Large intestine (tissue), 12 donors: Measurements from ENCODE around the gene ATP11B. TPM values are rescaled to one million over a fixed set of nuclear protein-coding genes. Genes with fewer than 3 reads are reported as not detected.

Experiments used
- DNase-seq, 2 donors: peaks; one replicate each; pipeline versions ENCODE4 v3.0.0 to v3.0.0-alpha.2; 2013
- H3K27ac ChIP-seq: one replicate; pipeline ENCODE4 v1.5.1; 2013; ENCODE audit warnings: low read length
- H3K27me3 ChIP-seq: 2 replicates; pipeline ENCODE4 v1.6.1; 2013; ENCODE audit warnings: low read length; ENCODE audit not compliant: control insufficient read depth, insufficient read depth
- H3K36me3 ChIP-seq: 2 replicates; pipeline ENCODE4 v1.6.1; 2013; ENCODE audit warnings: low read length; ENCODE audit not compliant: control insufficient read depth, insufficient read depth
- H3K4me1 ChIP-seq: one replicate; pipeline ENCODE4 v1.6.1; 2013; ENCODE audit warnings: low read length; ENCODE audit not compliant: control insufficient read depth, insufficient read depth
- H3K4me3 ChIP-seq: one replicate; pipeline ENCODE4 v1.5.1; 2013; ENCODE audit warnings: low read length
- H3K9me3 ChIP-seq: one replicate; pipeline ENCODE4 v1.6.1; 2013; ENCODE audit warnings: mild to moderate bottlenecking, low read depth, low read length, moderate library complexity; ENCODE audit not compliant: control insufficient read depth
- WGBS: methylation state at CpG from one replicate; pipeline ENCODE4 v1.1.5; 2013; ENCODE audit warnings: low lambda C conversion rate; ENCODE audit not compliant: insufficient coverage; 5-methylcytosine and 5-hydroxymethylcytosine counted together
- long read RNA-seq, 11 donors: transcript quantifications; one replicate each; lab custom pipeline, GENCODE V29; 2026
- polyA plus RNA-seq: library from polyadenylated mRNA; unstranded; fragments of 120-200 nt; gene quantifications from one replicate; pipeline ENCODE4 v1.2.1, GENCODE V29; 2013

Gene ATP11B
- 48.5 TPM for polyA plus RNA-seq
- long read RNA-seq, donor 1, full-length matches to known transcripts = 1 of 1 reads
- long read RNA-seq, donor 1, partial matches to known transcripts = 0 of 1 reads
- long read RNA-seq, donor 1, other reads (novel, unspliced or antisense) = 0 of 1 reads
- long read RNA-seq, donor 2, partial matches to known transcripts = 0 of 1 reads
- long read RNA-seq, donor 2, other reads (novel, unspliced or antisense) = 0 of 1 reads
- long read RNA-seq, donor 3 = 0 reads
- long read RNA-seq, donor 4 = 0 reads
- long read RNA-seq, donor 5, full-length matches to known transcripts = 1 of 1 reads
- long read RNA-seq, donor 5, partial matches to known transcripts = 0 of 1 reads
- long read RNA-seq, donor 5, other reads (novel, unspliced or antisense) = 0 of 1 reads
- long read RNA-seq, donor 6, full-length matches to known transcripts = 4 of 4 reads
- long read RNA-seq, donor 6, partial matches to known transcripts = 0 of 4 reads
- long read RNA-seq, donor 6, other reads (novel, unspliced or antisense) = 0 of 4 reads
- long read RNA-seq, donor 7 = 0 reads
- long read RNA-seq, donor 8, full-length matches to known transcripts = 3 of 11 reads
- long read RNA-seq, donor 8, partial matches to known transcripts = 8 of 11 reads
- long read RNA-seq, donor 8, other reads (novel, unspliced or antisense) = 0 of 11 reads
- long read RNA-seq, donor 9, full-length matches to known transcripts = 1 of 1 reads
- long read RNA-seq, donor 9, partial matches to known transcripts = 0 of 1 reads
- long read RNA-seq, donor 9, other reads (novel, unspliced or antisense) = 0 of 1 reads
- long read RNA-seq, donor 10, full-length matches to known transcripts = 4 of 4 reads
- long read RNA-seq, donor 10, partial matches to known transcripts = 0 of 4 reads
- long read RNA-seq, donor 10, other reads (novel, unspliced or antisense) = 0 of 4 reads
- long read RNA-seq, donor 11, full-length matches to known transcripts = 2 of 2 reads
- long read RNA-seq, donor 11, partial matches to known transcripts = 0 of 2 reads
- long read RNA-seq, donor 11, other reads (novel, unspliced or antisense) = 0 of 2 reads

- Histone ChIP-seq H3K27ac (peak within 1 kb of the TSS; percentile 98), H3K4me1 (peaks cover 4% of the 10 kb centered on the region), H3K9me3 (no peaks in the 10 kb centered on the region), H3K4me3 (peak within 1 kb of the TSS; percentile 92), H3K36me3 (no peaks in the 10 kb centered on the region), H3K27me3 (no peaks in the 10 kb centered on the region)
- no CpG with 5 or more reads among the region's 74 CpGs for WGBS
- peak; percentile 77 to 90 for DNase-seq
These were observed at the start of gene ATP11B for GRCh38 chr3:182792901-182793662. Gene ATP11B, plus strand, starts transcription at chr3:182793504. Its CDS starts 256 bp downstream, at chr3:182793760.

GRCh38 chr3:182746959-182747358, 46.3 kb upstream of the ATP11B start:
- Histone ChIP-seq H3K9me3 (no peaks in the 10 kb centered on the region), H3K4me3 (no peak overlapping the region), H3K27me3 (no peaks in the 10 kb centered on the region), H3K36me3 (no peaks in the 10 kb centered on the region), H3K27ac (no peak overlapping the region), H3K4me1 (no peaks in the 10 kb centered on the region)
- WGBS = no CpG with 5 or more reads among the region's 3 CpGs
- no peak for DNase-seq

- no peaks in the 10 kb centered on the region for H3K9me3 ChIP-seq
- DNase-seq = no peak
- H3K4me1 ChIP-seq = peaks cover 2% of the 10 kb centered on the region
- H3K4me3 ChIP-seq = no peak overlapping the region
- no peaks in the 10 kb centered on the region for H3K36me3 ChIP-seq
- no peaks in the 10 kb centered on the region for H3K27me3 ChIP-seq
- no peak overlapping the region for H3K27ac ChIP-seq
These were observed 38.0 kb upstream of the ATP11B start for GRCh38 chr3:182755308-182755707.

GRCh38 chr3:182755712-182756111, 37.6 kb upstream of the ATP11B start:
- Histone ChIP-seq H3K27ac (no peak overlapping the region), H3K36me3 (no peaks in the 10 kb centered on the region)

GRCh38 chr3:182760576-182761164, 32.6 kb upstream of the ATP11B start:
- H3K4me3 ChIP-seq = no peak overlapping the region
- WGBS = no CpG with 5 or more reads among the region's 13 CpGs
- no peaks in the 10 kb centered on the region for H3K27me3 ChIP-seq
- no peaks in the 10 kb centered on the region for H3K9me3 ChIP-seq
- H3K27ac ChIP-seq = peak overlapping the region; percentile 62
- H3K4me1 ChIP-seq = peaks cover 17% of the 10 kb centered on the region
- H3K36me3 ChIP-seq = no peaks in the 10 kb centered on the region
- peak; percentile 86 to 96 for DNase-seq

More at GRCh38 chr3:182755712-182756111, 37.6 kb upstream of the ATP11B start:
- Histone ChIP-seq H3K9me3 (no peaks in the 10 kb centered on the region), H3K27me3 (no peaks in the 10 kb centered on the region), H3K4me3 (no peak overlapping the region), H3K4me1 (peaks cover 6% of the 10 kb centered on the region)
- DNase-seq = no peak
- no CpG with 5 or more reads among the region's 3 CpGs for WGBS

GRCh38 chr3:182763896-182764295, 29.4 kb upstream of the ATP11B start:
- 93% methylated on average over 2 of the region's 2 CpGs for WGBS

GRCh38 chr3:182765287-182765686, 28.0 kb upstream of the ATP11B start:
- H3K4me1 ChIP-seq = peaks cover 16% of the 10 kb centered on the region
- no peaks in the 10 kb centered on the region for H3K9me3 ChIP-seq
- DNase-seq = no peak
- H3K27ac ChIP-seq = no peak overlapping the region
- no peak overlapping the region for H3K4me3 ChIP-seq
- no peaks in the 10 kb centered on the region for H3K36me3 ChIP-seq
- H3K27me3 ChIP-seq = no peaks in the 10 kb centered on the region

More at GRCh38 chr3:182763896-182764295, 29.4 kb upstream of the ATP11B start:
- H3K27me3 ChIP-seq = no peaks in the 10 kb centered on the region
- no peak overlapping the region for H3K27ac ChIP-seq
- H3K4me3 ChIP-seq = no peak overlapping the region
- peaks cover 17% of the 10 kb centered on the region for H3K4me1 ChIP-seq
- H3K9me3 ChIP-seq = no peaks in the 10 kb centered on the region
- no peak for DNase-seq
- H3K36me3 ChIP-seq = no peaks in the 10 kb centered on the region

GRCh38 chr3:182766099-182766498, 27.2 kb upstream of the ATP11B start:
- 75% methylated on average over 2 of the region's 2 CpGs for WGBS
- Histone ChIP-seq H3K36me3 (no peaks in the 10 kb centered on the region), H3K27ac (no peak overlapping the region), H3K4me1 (peaks cover 10% of the 10 kb centered on the region), H3K9me3 (no peaks in the 10 kb centered on the region), H3K27me3 (no peaks in the 10 kb centered on the region), H3K4me3 (no peak overlapping the region)
- no peak for DNase-seq

GRCh38 chr3:182768413-182768812, 24.9 kb upstream of the ATP11B start:
- no CpG with 5 or more reads among the region's 1 CpG for WGBS
- Histone ChIP-seq H3K4me1 (no peaks in the 10 kb centered on the region), H3K27ac (no peak overlapping the region), H3K4me3 (no peak overlapping the region), H3K27me3 (no peaks in the 10 kb centered on the region), H3K36me3 (no peaks in the 10 kb centered on the region), H3K9me3 (no peaks in the 10 kb centered on the region)
- DNase-seq = no peak
